Activated CD4-positive, alpha-beta T cell treated with anti-CD3 and anti-CD28 coated beads, Interleukin-10, Interleukin-2, amounts not matched to agents 100 ng/mL and 50 ng/mL, durations not matched to agents 16 hours and 8 hours (primary cell): ENCODE data around the gene TFF2.
A peak's percentile ranks its signal among the peaks of the same experiment; 100 is the strongest.

Source experiments
- DNase-seq: peaks from one replicate; pipeline ENCODE4 v3.0.0-alpha.2; 2020

Gene TFF2

DNA sequence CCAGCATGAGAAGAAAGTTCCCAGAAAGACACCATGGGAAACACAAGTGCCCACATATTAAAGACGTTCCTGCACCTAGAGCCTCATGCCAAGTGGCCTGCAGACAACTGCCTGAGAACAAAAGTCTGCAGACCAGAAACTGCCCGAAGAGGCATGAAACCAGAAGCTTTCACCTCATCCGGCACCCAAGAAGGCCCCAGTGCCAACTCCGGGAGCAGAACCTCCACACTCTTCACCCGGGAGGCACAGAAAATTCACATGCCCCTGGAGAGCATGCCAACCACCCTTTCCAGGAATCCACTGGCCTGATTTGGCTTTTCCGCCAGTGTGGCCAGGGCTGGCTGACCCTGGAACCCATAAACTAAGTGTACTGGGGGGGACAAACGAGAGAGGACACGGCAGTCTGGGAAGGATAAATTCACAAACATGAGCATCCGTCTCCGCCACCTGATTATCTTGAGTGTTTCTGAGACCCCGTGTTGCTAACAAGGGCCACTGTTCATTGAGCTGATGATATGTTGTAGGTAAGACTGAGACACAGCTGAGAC lies 6.8 kb downstream of the TFF2 start:
- no peak for DNase-seq

DNA sequence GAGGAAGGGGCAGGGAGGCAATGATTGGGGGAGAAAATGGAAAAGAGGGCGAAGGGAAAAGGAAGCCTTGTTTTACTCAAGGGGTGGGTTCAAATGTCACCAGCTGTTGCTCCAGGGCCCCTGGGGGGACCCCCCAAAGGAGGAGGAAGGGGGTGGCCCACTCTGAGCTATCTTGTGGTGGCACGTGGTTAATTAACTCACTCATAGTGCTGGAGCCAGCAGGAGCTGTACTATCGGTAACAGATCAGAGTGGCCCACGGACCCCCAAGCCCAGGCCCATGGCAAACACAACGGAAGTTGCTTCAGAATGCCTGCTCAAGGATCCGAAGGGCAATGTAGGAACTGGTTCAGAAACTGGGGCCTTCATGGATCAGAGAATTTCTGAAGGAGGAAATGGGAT lies 7.2 kb downstream of the TFF2 start:
- DNase-seq, result no peak

- DNase-seq, result no peak
These were observed 7.7 kb downstream of the TFF2 start for GRCh38 chr21:42343101-42343500.

DNA sequence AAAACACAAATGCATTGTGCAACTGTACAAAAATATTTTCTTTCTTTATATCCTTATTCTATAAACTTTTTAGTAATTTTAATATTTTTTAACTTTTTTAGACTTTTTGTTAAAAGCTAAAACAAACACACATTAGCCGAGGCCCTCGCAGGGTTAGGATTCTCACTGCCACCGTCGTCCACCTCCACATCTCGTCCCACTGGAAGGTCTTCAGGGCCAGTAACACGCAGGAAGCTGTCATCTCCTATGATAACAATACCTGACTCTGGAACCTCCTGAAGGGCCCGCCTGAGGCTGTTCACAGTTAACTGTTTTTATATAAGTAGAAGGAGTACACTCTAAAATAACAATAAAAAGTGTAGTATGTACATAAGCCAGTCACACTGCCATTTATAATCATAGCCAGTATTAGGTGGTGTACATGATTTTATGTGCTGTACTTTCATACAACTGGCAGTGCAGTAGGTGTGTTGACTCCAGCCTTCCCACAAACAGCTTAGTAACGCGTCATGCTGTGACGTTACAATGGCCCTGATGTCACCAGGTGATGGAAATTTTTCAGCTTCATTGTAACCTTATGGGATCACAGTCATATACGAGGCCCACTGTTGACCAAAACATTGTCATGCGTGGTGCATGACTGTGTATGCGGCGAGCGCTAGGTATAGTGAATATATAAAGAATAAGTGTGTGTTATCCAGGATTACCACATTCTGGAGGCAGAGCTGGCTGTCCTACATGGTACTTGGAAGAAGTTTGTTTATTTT lies 8.8 kb downstream of the TFF2 start:
- DNase-seq, result no peak

- DNase-seq, result no peak
These were observed 10.4 kb downstream of the TFF2 start for GRCh38 chr21:42340187-42341050.

GRCh38 chr21:42338729-42339715 lies 11.8 kb downstream of the TFF2 start:
- peak; percentile 81 for DNase-seq

GRCh38 chr21:42337830-42338728 lies 12.7 kb downstream of the TFF2 start:
- DNase-seq, result peak; percentile 74

DNA sequence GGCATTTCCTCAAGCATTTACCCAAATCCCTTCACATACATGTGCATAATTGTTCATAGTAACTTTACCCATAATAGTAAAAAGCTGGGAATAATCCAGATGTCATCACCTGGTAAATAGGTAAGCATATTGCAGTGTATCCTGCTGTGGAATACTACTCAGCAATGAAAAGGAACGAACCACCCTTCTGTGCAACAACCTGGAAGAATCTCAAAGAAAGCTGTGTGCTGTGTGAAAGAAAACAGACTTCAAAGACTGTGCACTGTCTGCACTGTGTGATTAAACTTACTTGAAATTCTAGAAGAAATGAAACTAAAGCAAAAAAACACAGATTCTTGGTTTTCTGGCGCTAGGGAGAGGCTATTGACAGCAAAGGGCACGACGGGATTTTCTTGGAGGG lies 13.5 kb downstream of the TFF2 start:
- no peak for DNase-seq

- no peak for DNase-seq
These were observed 14.7 kb downstream of the TFF2 start for GRCh38 chr21:42336054-42336453.

DNA sequence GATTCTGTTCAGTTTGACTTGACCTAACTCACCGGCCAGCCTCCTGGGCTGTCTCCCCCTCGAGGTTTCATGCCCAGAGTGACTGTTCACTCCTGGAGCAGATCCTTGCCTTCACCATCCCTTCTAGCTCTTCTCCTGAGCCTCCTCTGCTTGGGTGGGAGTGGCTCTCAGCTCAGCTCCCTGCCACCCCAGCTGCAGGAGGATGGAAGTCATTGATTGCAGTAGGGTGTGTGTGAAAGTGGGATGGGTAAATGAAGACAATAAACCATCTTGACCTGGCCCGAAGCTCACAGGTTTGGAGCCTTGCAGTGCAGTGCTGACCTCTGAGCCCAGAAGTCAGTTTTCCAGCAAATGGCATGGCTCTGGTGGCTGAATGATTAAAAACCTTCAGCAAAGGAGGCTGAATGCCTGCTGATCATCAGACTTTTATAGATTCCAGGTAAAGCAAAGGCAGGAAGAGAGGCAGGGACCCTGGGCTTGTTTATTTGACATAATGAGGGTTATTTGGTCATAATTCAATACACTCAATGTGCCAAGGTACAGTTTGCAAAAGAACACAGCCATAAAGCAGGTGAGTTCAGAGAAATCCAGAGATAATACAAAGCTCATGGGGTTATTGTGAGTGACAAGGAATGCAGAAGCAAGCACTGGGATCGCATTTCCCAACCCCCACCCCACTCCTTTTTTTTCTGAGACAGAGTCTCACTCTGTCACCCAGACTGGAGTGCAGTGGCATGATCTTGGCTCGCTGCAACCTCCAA lies 18.1 kb downstream of the TFF2 start:
- DNase-seq, result no peak

DNA sequence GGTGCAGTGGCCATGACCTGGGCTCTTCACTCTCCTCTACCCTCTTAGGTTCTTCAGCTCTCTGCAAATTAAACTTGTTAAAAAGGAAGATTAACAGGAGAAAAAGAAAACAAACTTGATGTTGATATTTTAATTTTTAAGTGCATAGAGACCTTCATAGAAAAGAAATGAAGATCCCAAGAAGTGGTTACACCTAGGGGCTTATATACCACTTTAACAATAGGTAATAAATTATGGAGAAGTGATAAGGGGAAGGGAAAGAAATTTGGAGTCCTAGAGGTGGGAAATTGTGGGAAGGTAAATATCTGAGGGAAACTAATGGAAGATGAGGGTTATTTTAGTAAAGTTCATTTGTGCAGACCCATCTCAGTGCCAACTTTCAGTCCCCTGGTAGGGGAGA lies 19.1 kb downstream of the TFF2 start:
- DNase-seq, result no peak

GRCh38 chr21:42330380-42331371 lies 20.1 kb downstream of the TFF2 start:
- no peak for DNase-seq

- no peak for DNase-seq
These were observed 25.9 kb downstream of the TFF2 start for GRCh38 chr21:42324896-42325295.

GRCh38 chr21:42321845-42322244 lies 28.9 kb downstream of the TFF2 start:
- DNase-seq, result no peak

DNA sequence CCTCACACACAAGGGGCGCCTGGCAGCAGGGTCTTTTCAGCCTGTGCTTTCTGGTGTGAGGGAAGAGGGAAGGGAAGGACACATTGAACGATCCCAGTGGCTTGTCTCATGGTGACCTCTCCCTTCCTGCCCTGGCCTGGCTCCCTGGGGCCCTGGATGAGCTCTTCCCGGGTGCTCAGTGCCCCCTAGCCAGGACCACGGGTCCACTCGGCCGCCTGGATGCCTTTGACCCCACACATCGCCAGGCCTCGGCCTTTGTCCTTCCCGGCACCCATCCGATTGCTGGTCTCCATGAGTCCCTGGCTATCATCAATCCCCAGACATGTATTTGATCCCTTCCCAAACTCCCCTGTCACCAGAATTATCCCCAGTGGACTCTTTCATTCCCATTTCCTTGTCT lies 29.6 kb downstream of the TFF2 start:
- no peak for DNase-seq

GRCh38 chr21:42320791-42321190 lies 30.0 kb downstream of the TFF2 start:
- no peak for DNase-seq

GRCh38 chr21:42319851-42320572 lies 30.8 kb downstream of the TFF2 start:
- no peak for DNase-seq

DNA sequence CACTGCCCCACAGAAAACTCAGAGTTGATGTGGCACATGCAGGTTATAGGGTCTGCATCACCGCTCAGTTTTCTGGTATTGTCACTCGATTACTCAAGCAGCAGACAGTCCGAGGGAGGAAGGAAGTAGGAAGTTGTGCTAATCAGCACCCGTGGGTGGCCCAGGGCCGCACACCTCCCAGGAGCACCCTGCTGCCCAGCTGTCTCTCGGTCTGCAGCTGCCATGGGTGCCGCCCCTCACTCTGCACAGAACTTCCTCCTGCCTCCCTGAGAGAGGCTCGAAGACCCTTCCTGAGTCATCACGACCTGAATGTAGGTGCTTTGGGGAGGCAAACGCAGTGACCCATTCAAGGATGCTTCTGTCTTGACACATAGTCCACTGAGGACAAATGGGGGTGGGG lies 31.4 kb downstream of the TFF2 start:
- no peak for DNase-seq
